HG03066 (cell line): ENCODE data around the gene VEZT.
"Not testable (repeated sequence)": the region's sequence is repeated elsewhere in the genome, so short reads cannot be mapped to it uniquely, and the experiment has no call there.

Experiments used
- ATAC-seq: cut with Tn5 transposase; IDR thresholded peaks from one replicate; pipeline ENCODE4 v1.9.1; 2021; ENCODE audit warnings: low read depth; ENCODE audit not compliant: unreplicated experiment

VEZT gene

DNA sequence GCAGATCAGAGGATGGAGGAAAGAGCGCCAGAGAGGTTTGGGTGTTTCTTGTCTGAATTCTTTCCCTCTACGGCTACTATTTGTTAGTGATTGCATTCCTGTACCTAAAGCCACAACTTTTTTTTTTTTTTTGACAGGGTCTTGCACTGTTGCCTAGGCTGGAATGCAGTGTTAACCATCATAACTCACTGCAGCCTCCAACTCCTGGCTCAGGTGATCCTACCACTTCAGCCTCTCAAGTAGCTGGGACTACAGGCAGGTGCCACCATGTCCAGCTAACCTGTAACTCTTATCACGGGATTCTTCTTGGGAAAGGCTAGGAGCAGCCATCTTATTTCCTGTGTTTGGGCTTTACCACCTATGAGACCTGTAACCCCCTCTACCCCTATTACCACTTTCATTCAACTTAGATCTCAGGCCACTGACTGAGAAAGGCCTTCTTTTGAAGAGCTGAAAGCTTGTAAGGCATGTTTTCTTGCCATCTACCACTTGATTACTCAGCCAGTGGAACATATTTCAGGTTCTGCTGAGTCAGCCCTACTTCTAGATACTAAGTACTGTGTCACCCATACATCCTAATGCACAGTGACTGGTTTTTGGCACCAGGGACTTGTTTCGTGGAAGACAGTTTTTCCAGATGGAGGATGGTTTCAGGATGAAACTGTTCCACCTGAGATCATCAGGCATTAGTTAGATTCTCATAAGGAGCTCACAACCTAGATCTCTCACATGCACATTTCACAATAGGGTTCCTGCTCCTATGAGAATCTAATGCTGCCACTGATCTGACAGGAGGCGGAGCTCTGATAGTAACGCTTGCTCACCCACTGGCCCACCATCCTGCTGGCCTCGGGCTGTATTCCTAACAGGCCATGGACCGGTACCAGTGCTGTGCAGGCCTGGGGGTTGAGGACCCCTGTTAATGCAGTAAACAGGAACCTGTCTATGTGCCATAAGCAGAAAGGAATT lies 6.9 kb downstream of the VEZT start:
- ATAC-seq: no peak

DNA sequence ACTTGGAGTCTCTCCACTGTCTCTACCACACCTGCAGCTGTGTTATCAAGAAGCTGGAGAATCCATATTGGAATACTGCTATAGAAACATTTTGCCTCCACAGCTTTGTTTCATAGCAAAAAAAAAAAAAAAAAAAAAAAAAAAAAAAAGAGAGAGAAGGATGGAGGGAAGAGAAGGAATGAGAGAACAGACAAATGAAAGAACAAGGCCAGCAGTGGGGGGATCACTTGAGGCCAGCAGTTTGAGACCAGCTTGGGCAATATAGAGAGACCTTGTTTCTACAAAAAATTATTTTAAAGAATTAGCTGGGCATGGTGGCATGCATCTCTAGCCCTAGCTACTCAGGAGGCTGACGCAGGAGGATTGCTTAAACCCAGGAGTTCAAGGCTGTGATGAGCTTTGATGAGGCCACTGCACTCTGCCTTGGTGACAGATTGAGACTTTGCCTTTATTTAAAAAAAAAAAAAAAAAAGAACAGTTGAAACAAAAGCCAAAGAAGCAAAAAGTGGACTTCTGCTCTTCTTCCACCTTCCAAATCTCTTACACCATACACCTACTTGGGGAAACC lies 8.1 kb downstream of the VEZT start:
- ATAC-seq: no peak

DNA sequence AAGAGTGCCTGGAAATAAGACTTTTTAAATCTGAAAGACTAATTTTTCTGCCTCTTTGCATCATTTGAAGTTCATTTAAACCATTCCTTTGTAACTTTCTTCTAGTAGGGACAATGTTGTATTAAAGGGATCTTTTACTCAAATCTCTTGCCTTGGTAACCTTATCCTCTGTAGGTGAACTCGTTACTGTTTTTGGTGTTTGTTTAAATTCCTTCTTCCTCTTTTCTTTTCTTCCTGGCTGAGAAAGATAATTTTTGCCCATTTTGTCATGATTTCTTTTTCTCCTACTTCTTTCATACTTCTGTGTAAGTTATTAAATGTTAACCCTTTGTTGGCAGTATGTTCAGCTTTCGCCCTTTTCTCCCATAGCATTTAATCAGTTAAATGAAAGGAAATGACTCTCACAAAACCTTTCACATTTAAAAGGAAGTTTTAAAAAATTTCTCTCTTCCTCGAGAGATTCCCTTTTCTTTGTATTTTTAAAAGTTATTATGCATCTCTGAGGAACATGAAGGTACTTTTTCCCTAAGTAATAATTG lies 10.3 kb downstream of the VEZT start:
- no peak for ATAC-seq

DNA sequence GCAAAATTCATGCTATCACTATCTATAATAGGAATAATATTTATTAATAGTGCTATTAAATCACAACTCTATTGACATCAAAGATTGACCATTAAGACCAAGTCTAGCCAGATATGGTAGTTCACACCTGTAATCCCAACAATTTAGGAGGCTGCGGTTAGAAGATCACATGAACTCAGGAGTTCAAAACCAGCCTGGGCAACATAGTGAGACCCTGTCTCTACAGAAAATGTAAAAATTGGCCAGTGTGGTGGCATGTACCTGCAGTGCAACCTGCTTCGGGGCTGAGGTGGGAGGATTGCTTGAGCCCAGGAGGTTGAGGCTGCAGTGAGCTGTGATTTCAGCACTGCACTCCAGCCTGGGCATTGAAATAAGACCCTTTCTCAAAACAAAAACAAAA lies 11.0 kb downstream of the VEZT start:
- no peak for ATAC-seq

DNA sequence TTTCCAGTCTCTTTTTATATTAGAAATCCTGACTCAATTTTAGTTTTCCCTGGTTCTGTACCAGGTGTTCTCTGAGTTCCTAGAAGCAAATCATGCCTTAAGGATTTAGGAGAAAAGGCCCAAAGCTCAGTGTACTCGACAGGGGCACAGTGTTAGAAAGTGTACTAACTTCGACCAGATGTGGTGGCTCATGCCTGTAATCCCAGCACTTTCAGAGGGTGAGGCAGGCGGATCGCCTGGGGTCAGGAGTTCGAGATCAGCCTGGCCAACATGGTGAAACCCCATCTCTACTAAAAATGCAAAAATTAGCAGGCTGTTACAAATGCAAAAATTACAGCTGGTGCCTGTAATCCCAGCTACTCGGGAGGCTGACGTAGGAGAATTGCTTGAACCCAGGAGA lies 12.0 kb downstream of the VEZT start:
- no peak for ATAC-seq

DNA sequence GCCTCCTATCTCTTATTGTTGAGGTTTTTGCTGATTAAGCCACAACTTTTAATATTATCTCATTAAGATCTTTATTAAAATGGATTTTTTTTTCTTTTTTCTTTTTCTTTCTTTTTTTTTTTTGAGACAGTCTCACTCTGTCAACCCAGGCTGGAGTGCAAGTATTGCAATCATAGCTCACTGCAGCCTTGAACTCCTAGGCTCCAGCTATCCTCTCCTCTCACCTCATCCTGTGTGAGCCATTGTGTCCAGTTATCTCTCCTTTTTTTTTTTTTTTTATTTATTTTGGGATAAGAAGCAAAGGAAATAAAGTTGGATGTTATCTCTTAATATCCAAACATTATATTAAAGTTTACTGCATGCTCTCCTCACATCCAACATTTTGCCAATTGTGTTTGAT lies 12.7 kb downstream of the VEZT start:
- ATAC-seq: no peak

DNA sequence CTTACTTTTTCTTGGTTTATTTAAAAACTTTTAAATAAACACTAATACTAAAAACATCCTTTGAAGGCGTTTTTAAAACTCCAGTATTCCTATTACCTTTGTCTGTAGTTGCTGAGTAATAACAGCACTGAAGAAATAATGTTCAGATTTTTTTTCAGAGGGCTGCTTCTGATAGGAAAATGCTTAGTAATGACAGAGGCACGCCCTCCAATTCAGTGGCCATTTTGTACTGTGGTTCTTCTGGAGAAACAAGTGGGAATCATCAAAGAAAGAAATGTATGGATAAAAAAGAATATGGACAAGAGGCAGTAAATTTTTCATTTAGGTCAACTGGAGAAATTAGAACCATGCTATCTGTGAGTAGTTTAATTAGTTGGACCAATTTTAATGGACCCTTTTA lies 13.6 kb downstream of the VEZT start:
- no peak for ATAC-seq

DNA sequence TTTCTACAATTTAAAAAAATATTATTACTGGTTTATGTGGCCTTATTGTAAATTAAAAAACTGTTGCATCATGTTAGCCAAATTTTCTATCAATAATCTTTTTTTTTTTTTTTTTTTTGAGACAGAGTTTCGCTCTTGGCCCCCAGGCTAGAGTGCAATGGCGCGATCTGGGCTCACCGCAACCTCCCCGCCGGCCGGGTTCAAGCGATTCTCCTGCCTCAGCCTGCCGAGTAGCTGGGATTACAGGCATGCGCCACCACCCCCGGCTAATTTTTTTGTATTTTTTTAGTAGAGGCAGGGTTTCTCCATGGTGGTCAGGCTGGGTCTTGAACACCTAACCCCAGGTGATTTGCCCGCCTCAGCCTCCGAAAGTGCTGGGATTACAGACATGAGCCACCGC lies 16.6 kb downstream of the VEZT start:
- not testable (repeated sequence) for ATAC-seq

DNA sequence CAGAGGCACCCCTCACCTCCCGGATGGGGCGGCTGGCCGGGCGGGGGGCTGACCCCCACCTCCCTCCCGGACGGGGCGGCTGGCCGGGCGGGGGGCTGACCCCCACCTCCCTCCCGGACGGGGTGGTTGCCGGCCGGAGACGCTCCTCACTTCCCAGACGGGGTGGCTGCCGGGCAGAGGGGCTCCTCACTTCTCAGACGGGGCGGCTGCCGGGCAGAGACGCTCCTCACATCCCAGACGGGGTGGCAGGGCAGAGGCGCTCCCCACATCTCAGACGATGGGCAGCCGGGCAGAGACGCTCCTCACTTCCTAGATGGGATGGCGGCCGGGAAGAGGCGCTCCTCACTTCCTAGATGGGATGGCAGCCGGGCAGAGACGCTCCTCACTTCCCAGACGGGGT lies 18.0 kb downstream of the VEZT start:
- not testable (repeated sequence) for ATAC-seq

DNA sequence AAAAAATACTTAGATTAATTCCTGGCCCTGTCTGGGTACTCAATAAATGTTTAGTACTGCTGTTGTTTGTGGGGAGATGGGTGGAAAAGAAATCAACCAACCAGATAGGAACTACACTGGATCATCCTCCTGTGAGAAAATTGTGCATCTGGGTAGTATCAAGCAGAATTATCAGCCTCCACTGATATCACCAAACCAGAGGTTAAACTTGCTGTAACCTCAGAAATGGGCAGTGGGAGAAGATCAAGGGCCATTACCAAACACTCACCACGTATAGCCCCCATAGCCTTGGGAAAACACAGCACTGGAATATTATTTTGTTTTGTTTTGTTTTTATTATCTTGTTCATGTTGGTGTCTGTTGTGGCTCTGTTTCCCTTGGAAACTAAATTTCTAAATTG lies 19.7 kb downstream of the VEZT start:
- no peak for ATAC-seq

DNA sequence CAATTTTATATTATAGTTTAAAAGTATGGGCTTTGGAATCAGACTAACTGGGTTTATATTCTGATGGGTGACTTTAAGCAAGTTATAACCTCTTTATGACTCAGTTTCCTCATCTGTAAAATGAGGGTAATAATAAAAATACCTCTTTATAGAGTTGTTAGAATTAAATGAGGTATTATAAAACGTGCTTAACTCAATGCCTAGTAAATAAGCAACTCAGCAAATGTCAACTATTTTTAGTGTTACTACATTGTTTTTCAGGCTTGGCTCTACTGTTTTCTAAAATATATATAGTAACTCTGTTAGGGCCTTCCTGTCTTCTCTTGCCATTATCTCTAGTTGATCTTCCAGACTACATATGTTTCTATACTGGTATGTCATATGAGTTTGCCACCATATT lies 20.5 kb downstream of the VEZT start:
- ATAC-seq: no peak

DNA sequence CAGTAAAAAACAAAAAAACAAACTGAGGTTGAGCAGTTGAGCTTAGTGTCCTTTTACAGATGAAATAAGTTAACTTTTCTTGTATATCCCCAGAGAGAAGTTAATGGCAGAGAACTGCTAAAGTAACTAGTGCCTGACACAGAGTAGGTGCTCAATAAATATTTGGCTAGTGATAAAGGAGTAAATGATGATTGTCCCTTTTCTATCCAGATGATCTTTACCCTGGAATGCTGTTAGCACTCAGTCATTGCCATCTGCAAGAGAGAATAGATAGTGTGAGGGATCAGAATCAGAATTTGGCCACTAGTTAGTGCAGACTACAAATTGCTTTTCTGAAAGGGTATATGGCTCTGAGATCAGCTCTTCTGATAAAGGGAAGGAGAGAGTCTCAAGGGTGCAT lies 21.6 kb downstream of the VEZT start:
- ATAC-seq: no peak

DNA sequence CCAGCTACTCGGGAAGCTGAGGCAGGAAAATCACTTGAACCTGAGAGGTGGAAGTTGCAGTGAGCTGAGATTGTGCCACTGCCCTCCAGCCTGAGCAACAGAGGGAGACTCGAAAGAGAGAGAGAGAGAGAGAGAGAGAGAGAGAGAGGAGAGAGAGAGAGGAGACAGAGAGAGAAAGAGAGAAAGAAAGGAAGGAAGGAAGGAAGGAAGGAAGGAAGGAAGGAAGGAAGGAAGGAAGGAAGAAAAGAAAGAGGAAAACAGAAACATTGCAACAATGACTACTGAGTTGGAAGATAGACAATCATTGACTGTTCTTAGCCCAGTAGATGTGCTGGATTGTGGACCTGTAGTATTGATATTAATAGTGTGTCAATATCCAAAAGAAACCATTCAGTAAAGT lies 22.2 kb downstream of the VEZT start:
- not testable (repeated sequence) for ATAC-seq

DNA sequence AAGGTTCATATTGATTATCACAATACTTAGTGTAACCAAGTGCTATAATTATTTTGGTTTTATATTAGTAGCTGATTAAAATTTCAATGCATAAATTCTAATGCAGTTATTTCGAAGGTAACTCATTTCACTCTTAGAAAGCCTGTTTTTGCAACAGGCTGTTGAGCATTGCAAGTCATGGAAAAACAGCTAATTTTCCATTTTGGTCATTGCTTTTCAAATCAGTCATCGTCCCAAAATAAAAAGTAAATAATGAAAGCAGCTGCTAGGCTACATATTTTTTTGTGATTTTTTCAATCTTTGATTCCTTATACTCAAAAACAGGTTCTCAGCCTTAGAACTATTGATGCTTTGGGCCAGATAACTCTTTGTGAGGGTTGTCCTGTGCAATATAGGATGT lies 22.9 kb downstream of the VEZT start:
- ATAC-seq: no peak

DNA sequence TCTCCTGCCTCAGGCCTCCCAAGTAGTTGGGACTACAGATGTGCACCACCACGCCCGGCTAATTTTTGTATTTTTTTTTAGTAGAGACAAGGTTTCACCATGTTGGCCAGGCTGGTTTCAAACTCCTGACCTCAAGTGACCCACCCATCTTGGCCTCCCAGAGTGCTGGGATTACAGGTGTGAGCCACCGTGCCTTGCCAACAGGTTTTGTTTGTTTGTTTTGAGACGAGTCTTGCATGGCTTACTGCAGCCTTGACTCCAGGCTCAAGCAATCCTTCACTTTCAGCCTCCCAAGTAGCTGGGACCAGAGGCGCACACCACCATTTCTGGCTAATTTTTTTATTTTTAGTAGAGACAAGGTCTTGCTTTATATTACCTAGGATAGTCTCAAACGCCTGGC lies 23.5 kb downstream of the VEZT start:
- not testable (repeated sequence) for ATAC-seq

DNA sequence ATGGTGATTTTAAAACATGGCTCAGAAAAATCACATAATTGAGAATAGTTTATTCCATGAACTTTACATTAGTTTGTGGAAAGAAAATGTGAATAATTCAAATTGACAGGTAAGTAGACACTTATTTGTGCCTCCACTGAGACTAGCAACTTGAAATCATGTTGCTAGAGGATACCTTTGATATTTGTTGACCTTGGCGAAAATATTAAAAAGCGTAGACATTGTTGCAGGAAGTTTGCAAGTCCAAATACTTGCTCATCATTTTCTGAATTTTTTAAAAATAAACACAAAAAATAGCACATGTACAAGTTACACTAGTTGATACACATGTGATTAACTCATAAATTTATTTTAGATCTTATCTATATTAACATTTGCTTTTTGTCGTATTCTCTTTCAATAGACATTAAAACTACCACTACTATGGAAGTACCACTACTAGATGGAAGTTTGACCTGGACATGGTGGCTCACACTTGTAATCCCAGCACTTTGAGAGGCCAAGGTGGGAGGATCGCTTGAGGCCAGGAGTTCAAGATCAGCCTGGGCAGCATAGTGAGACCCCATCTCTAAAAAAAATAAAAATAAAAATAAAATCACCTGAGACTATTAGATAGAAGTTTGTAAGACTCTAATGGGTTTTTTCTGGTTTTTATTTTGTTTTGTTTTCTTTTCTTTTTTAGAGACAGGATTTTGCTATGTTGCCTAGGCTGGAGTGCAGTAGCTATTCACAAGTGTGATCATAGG lies 24.3 kb downstream of the VEZT start:
- ATAC-seq: no peak

DNA sequence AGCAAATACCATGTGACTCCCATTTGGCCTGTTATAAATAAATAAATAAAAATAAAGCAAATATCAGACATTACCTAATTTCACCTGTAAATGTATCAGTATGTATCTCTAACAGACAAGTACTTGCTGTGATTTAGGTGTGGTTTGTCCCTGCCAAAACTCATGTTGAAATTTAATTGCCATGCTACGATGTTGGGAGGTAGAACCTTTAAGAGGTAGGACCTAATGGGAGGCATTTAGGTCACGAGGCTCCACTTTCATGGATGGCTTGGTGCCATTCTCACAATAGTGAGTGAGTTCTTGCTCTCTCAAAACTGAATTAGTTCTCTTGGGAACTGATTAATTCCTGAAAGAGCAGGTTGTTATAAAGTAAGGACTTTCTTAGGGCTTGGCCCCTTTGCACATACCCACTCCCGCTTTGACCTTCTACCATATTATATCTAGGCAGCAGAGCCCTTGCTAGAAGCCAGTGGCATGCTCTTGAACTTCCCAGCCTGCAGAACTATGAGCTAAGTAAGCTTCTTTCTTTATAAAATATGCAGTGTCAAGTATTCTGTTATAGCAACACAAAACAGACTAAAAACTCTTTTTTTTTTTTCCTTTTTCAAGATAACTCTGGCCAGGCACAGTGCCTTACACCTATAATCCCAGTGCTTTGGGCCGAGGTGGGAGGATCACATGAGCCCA lies 26.0 kb downstream of the VEZT start:
- ATAC-seq: no peak

DNA sequence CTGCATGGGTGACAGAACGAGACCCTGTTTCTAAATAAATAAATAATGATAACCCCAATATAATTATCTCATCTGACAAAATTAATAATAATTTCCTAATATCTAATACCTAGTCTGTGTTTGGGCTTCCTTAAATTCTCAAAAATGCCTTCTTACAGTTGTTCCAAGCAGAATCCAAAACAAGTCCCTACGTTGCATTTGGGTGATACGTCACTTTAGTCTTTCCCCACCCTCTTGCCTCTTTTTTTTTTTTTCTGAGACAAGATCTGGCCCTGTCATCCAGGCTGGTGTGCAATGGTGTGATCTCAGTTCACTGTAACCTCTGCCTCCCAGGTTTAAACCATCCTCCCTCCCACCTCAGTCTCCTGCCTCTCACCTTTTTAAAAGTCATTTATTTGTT lies 26.7 kb downstream of the VEZT start:
- ATAC-seq: no peak

DNA sequence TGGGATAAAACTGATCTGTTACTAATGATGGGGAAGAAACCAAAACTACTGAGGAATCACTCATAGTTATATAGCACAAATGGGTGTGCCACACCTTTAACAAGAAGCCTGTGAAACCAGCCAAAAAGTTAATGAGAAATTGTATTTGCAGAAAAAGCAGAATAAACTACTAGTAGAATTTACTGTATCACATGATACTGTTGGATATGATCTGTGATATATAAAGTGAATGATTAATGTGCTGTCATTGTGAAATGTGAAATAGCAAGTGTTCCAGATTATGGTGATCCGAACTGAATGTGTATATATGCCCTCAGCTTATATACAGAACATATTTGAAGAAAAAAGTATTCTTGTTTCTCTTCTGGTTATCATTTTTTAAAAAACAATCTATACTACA lies 30.5 kb downstream of the VEZT start:
- ATAC-seq: no peak

DNA sequence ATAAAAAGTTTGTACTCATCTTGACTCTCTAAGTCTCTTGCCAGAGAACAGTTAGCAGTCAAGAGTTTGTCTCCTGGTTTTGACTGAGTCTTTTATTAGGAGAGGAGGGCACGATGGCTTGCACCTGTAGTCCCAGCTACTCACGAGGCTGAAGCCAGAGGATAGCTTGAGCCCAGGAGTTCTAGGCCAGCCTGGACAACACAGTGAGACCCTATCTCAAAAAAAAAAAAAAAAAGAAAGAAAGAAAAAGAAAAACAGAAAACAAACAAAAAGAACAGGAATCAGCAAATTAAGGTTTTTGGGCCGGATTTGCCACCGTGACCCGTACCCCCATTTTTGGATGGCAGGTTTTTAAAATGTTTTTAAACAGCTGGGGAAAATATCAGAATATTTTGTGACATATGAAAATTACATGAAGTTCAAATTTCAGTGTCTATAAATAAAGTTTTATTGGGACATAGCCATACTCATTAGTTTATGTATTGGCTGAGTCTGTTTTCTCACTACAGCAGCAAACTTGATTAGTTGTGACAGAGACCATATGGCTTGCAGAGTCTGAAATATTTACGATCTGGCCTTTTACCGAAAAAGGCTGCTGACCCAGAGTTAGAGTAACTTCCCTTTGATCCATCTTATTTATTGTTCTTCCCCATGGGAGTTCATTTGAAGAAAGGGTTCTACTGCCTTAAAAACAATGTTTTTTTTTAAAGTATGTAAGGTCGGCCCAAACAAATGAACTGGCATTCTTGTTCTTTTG lies 31.2 kb downstream of the VEZT start:
- no peak for ATAC-seq
